ENCODE measurements around the gene FLT4.
"Not testable (repeated sequence)": the region's sequence is repeated elsewhere in the genome, so short reads cannot be mapped to it uniquely, and the experiment has no call there.

FLT4 gene

DNA sequence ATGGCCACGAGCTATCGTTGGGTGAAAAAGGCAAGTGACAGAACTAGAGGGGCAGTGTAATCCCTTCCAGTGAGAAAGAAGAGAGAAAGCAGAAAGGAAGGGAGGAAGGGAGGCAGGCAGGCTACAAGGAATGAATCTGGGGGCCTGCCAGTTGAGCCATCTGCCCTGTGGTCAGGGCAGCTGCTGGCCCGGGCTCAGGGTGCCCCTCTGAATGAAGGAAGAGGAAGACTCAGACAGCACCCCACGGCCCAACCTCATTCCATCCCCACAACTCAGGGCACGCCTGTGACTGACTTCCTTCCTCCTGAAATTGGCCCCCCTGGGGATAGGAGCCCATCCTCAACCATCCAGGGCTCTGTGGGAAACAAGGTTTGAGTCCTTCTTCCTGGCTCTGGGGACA is 20.3 kb upstream of the FLT4 start:
- DNase-seq: no peak

DNA sequence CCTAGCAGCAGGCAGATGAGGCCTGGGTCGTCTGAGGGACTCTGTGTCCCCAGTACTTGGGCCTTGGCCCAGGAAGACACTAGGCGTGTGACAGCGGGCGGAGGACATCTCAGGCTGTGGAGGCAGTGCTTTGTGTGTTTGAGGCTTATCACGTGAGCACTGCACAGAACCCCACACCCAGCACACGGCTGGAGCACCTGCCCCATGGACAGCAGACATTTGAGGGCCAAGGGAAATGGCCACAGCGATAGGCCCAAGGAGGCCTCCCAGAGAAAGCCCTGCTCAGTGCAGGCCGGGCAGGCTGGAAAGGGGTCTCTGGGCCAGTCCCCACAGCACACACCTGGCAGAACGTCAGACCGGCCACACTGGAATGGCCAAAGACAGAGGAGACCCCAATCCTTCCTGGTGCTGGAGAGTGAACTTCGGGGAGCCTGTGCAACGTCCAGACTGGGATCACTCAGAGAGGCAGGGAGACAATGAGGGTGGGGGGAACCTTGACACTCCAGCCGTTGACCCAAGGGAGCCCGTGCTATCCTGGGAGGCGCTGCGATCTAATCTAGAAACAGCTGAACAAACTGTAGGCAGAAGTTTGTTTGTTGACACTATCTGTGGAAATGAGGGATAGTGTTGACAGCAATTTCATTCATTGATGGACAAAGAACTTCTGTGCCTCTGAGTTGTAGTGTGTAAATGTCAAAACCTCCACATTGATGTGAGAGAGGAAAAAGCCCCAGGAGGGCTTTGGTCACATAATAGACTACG is 19.6 kb upstream of the FLT4 start:
- no peak for DNase-seq

DNA sequence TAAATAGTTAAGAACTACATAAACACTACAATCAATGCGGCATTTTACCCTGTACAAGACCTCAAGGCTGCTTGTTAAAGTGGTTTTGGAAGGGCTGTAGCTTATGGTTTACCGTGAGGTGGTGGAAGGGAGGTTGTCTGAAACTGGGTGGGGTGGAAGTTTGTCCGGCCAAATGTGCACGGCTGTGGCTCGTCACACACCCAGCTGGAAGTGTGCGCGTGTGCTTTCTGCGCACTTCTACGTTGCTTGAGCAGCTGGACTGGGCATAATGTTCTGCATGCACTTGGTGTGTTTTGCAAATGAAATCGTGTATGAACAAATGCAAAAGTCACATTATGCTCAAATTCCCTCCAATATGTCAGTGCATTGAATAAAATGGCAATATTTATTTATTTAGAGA is 17.4 kb upstream of the FLT4 start:
- no peak for DNase-seq

DNA sequence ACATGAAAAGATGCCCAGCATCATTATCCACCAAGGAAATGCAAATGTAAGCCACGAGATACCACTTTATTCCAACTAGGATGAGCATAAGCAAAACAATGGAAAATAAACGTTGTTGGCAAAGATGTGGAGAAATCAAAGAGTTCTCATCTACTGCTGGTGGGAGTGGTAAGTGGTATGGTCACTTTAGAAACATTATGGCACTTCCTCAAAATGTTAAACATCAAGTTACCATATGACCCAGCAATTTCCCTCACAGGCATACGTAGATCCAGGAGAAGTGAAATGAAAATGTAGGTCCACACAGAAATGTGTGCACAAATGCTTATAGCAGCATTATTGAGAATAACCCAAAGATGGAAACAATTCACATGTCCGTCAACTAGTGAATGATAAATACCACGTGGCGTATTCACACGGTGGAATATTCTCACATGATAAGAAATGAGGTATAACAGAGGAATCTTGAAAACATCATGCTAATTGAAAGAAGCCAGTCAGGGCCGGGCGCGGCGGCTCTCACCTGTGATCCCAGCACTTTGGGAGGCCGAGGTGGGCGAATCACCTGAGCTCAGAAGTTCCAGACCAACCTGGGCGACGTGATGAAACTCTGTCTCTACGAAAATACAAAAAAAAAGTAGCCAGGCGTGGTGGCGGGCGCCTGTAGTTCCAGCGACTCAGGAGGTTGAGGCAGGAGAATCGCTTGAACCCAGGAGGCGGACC is 16.4 kb upstream of the FLT4 start:
- DNase-seq: no peak

DNA sequence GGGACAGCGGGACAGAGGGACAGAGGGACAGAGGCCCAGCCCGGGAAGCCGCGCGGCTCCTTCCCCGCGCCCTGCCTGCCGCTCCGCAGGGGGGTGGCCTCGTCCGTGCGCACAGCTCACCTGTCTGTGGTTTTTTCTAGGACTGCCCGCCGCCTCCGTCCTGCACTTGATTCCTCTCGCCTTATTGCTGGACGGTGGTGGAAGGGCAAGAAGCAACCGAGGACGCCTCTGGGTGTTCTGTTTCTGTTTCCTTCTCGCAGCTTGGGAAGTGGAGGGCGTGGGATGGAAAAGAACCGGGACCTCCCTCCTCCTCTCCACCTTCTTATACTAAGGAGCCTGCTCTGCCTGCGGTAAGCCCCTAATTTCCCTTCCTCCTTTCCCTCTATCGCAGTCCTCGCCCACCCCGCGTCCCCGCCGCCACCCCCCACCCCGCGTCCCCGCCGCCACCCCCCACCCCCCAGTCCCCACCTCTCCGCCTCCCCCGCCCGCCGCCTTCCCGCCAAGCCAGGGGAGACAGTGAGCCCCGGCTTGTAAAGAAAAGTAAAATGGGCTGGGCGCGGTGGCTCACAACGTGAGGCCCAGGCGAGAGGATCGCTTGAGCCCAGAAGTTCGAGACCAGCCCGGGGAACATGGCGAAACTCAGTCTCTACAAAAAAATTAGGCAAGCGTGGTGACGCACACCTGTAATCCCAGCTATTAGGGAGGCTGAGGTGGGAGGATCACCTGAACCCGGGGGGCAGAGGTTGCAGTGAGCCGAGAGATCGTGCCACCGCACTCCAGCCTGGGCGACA is 9.6 kb upstream of the FLT4 start:
- DNase-seq: no peak

DNA sequence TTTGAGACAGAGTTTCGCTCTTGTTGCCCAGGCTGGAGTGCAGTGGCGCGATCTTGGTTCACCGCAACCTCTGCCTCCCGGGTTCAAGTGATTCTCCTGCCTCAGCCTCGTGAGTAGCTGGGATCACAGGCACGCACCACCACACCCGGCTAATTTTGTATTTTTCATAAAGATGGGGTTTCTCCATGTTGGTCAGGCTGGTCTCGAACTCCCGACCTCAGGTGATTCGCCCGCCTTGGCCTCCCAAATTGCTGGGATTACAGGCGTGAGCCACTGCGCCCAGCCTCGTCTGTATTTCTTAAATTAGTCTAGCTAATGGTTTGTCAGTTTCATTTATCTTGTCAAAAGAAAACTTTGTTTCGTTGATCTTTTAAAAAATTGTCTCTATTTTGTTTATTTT is 5.8 kb upstream of the FLT4 start:
- not testable (repeated sequence) for DNase-seq

DNA sequence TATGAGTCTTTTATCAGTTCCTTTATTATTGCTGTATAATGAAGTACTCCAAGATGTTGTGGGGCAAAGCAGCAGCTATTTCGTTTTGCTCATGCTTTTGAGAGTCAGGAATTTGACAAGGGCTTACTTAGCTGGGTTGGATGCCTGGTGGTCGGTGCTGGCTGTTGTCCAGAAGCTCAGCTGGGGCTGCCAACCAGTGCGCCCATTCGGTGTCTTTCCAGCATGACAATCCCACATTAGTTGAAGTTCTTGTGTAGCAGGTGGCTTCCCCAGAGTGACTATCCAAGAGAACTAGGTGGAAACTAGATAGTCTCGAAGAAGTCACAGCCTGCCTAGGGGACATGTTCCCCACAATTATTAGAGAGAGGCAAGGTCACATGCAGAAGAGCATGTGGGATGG is 3.4 kb upstream of the FLT4 start:
- no peak for DNase-seq

DNA sequence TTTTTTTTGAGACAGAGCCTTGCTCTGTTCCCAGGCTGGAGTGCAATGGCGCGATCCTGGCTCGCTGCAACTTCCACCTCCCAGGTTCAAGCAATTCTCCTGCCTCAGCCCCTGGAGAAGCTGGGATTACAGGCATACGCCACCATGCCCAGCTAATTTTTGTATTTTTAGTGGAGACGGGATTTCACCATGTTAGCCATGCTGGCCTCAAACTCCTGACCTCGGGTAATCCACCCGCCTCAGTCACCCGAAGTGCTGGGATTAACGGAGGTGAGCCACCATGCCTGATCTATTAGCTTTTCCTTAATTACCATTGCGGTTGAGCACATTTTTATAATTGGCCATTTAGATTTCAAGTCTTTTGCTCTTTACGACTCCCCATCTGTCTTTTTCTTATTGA is 2.9 kb upstream of the FLT4 start:
- DNase-seq: no peak

DNA sequence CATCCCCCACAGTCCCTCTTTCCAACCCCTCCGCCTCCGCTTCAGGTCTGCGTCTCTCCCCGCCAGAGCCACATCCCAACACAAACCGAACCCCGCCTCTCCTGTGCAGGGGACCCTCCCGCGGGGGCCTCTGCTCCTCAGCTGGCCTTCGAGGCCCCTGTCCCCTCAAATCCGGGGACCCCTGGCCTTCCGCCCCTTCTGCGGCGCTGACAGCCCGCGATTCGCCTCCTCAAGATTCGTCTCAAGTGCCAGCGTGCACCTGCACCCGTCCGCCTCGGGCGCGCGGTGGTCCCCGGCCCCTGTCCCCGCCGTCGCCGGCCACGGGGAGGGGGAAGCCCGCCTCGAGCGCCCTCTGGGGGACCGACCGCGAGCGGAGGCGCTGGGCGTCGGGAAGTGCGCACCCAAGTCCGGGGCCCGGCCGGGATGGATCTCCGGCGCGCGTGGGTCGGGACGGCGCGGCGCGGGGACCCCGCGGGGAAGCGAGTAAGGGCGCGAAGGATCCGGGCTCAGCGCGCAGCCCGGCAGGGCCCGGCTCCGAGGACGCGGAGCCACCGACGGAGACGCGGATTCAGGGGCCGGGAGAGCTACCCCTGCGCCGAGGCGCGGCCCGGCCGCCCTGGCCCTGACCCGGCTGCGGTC is 623 bp downstream of the FLT4 start:
- peak; percentile 10 for DNase-seq

DNA sequence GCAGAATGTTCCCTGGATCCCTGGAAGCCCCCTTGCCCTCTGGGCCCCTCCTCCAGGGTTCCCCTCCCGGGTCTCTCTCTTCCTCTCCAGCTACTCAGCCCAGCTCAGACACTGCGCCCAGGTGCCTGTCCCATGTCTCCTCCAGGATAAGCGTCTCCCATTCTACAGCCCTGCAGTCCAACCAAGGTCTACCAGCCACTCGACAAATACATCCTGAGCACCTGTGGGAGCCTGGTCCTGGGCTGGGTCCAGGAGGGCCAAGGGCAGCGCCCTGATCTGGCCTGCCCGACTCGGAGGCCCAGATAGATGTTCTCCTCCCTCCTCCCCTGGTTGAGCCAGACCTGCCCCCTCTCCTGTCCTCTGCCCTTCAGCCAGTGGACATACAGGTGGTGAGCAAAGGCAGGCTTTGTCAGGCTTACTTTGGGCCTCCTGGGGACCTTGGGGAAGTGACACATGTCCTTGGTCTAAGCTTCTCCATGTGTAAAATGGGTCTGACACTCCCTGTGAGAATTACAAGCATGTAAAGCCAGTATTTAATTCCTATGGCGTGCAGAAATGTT is 1.4 kb downstream of the FLT4 start:
- no peak for DNase-seq

DNA sequence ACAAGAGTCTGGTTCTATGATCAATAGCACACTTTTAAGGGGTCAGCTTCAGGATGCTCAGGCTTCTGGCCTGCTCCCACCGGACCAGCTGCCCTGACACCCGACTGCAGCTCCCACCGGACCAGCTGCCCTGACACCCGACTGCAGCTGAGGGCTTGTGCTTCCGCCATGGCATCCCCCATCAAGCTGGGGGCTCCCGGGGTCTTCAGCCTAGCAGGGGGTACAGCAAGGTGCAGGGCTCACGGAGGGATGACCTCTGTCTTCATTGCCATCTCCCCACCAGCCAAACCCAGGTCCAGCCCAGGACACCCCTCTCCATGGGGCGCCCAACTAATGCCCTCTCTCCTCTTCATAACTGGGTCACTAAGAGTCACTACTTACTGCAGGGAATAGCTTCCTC is 1.9 kb downstream of the FLT4 start:
- DNase-seq: no peak

DNA sequence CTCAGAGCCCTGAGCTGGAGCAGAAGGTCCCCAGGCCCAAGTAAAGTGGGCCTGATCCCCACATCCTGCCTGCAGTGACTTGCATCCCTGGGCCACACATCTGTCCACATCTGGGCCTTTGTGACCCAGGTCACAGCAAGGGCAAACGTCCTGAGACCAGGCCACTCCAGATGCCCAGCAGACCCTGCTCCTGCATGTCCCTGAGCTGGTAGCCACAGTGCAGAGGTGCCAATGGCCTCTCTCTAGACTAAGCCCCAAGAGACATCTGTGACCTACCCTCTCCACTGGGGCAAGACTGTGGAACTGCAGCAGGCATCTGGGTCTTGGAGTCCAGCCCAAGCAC is 2.5 kb downstream of the FLT4 start:
- DNase-seq: no peak

DNA sequence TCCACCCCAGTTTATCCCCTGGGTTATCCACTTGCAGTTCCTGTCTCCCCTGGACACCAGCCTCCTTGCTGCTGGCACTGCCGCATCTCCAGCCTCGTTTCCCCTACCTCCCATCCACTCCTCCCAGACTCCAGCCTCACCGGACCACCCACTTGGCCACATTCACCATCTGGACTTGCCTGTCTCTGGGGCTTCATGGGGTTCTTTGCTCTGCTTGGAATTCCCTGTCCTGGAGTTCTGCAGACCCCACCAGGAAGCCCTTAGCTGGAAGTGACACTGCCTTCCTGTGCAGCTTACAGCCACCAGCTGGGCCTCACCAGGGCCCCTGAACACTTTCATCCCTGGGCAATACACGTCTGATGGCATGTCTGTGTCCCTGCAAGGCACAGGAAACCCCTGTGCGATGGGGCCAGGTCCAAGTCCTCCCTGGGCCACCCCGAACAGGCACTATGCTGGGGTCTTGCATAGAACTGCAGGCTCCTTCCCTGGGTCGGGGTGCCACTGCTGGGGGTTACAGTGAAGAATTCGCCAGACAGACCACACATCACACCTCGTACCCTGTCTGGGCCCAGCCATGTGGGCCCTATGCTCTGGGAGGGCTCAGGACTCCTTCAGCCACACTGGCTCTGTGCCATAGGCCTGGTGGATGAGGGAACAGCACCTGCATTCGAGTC is 3.0 kb downstream of the FLT4 start:
- DNase-seq: no peak

DNA sequence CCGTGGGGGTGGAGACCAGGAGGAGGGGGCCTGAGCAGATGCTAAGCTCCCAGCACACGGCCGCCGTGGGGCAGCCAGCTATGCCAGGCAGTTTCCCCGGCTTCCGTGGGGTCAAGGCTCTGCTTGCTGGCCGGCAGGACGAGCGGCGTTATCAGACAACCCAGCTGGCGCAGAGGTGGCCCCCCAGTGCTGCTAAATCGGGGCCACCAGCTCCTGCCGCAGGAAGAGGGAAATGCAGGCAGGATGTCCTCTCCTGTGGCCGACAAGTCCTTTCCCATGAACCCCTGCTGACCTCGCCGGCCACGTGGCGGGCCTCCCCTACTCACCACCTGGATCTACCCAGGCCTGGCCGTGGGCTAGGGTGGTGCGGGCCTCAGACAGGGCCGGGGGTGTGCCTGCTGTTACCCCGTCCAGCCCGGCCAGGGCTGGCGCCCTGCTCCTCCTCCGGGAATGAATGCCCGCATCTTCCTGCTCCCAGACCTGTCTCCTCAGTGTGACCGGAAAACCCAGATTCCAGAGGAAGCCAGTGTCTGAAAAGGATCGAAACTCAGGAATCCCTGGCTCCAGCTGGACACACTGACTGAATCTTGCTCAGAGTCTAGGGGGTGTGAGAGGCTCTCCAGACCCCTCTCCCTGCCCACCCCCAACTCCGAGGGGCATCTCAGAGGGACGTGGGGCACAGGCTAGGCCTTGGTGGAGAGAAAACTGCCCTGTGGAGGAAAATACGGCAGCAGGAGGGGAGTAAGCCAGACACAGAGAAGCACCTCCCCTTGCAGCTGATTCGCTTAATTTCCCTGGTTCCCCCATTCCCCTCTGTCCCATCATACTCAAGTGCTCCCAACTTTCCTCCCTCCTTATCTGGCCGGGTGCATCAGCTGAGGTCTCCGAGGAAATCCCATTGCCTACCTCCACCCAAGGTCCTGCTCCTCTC is 3.9 kb downstream of the FLT4 start:
- DNase-seq: no peak

DNA sequence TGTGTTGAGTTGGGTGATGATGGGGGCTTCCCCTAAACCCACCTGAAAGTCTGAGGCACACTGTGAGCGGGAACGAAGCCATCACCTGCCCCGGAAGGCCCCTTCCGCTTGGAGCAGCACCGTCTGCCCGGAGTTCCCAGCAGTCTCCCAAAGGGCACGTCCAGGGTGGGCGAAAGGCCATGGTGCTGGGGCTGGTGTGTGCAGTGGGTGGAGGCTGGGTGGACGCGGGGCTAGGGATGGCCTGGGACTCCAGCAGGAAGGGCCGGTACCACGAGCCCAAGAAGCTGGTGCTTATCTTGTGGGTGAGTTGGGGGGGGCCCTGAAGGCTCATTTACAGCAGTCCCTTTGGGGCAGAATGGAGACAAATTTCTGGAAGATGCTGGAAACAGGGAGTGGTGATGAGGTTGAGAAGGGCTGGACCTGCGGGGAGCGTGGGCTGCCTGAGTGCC is 4.6 kb downstream of the FLT4 start:
- no peak for DNase-seq

DNA sequence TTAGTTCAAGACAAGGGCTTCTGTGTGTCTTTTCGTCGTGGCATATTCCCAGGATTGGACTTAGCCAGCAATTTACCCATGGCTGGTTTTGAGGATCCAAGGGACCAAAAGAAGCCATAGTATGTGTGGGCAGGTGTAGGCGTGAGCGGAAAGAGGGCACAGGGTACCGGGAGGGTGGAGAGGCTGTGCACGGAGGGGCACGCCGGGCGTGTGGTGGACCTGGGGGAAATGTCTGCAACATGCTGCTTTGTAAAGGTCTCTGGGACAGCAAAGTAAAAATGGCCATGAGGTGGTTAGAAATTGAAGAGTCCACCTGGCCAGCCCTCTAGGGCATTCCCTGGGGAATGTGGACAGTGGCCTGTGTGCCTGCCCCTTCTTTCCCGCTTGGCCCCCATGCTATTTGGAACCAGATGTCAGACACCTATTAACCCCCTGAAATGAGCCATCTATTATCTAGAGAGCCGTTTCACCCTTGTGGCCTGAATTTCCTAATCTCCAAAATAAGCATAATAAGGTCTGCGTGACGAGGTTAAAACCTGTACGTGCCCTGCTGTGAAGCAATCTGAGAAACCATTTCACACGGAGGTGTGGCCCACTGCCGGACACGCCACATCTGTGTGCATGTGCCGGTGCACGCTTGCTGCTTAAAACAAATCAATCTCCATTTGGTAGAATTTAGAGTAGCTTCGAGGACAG is 5.1 kb downstream of the FLT4 start:
- no peak for DNase-seq

DNA sequence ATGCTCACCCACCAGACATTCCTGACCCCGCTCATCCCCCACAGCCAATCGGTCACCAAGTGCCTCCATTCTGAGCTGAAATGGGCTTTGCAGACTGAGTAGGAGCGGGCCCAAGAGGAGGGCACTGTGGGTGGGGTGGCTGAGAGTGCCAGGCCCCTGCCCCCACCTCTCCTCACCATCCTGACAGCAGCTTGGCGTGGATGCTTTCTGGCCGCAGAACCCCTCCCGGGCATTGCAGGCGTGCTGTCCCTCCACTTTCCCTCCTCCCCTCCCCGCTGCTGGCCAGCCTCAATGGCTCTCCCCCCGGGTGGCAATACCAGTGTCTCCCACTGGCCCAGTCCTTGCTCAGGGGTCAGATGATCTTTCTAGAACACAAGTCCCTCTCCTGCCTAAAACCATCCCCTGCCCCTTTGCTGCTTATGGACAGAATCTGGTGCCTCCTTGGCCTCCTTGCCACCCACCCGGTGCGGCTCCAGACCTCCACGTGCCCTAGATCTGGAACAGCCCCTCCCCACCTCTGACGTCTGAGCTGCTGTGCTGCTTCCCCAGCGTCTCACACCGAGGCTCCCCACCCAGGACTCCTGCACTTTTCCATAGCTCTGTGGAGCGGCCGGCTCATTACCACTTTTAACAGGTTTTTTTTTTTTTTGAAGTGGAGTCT is 6.1 kb downstream of the FLT4 start:
- no peak for DNase-seq

DNA sequence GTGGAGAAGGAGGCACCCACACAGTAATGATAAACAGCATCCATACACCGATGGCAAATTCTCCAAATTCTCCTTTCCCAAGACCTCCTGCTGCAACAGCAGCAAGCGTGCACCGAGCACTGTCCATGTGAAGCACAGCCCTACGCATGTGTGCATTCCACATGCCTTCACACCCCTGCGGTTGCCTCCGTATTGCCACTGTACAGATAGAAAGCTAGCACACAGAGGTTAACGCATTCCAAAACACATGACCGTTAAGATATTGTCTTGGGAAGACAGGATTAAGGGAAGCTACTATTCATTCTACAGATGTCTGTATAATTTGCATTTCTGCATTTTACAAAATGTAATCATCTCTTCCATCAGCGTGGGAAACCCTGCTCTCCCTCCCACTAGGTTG is 6.6 kb downstream of the FLT4 start:
- no peak for DNase-seq

DNA sequence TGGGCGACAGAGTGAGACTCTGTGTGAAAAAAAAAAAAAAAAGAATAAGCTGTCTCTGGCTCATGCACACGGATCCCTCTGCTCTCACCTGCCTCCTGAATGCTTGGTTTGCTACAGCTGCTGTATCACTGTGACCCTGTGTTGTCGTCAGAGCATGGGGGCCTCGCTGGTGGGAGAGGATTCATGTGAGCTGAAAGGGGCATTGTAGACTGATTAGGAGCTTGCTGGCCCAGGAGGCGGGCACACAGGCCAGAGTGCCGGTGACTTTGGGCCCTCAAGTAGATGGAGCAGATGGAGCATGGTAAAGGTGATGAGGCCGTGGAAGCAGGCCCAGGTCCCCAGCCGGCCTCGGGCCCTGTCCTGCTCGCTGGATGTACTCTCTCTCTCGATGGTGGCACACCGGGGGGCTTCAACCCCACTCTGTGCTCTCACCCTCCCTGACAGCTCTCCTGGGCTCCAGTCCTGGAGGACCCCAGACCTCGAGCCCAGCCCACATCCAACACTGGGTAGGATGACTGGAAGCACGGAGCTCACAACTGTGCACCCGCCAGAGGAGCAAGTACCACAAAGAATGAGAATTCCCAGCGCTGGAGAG is 7.1 kb downstream of the FLT4 start:
- DNase-seq: no peak

DNA sequence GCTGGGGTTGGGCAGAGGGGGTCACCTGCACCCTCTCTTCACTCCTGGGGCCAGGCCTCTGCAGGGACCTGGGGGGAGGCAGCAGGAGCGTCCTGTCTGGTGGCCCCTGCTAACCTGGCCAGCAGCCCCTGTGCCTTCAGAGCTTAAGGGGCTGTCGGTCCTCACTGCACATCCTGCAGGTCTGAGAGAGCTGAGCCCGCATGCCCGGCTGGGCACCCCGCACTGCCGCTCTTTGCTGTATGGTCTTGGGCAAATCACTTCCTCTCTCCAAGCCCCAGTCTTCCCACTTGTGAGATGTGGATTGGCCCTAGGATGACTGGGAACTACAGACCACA is 7.9 kb downstream of the FLT4 start:
- DNase-seq: no peak
